Panc1 (cell line): ENCODE measurements around the gene GEN1. TPM values are rescaled to one million over a fixed set of nuclear protein-coding genes. Genes with fewer than 3 reads are reported as not detected.

ENCODE experiments used
- ATAC-seq: fragments of 200-7000 bp; cut with Tn5 transposase; 2 replicates; pipeline ENCODE4 v1.9.1; 2020; ENCODE audit warnings: mild to moderate bottlenecking, moderate library complexity
- BruUV-seq: library from RNA; stranded (reverse); fragments of 400-500 nt; replicated peaks from 2 replicates; lab custom pipeline; 2021; lab: Mats Ljungman, UMichigan
- CTCF ChIA-PET: fragments of 300-600 bp; sonication (Branson Sonifier 250); formaldehyde crosslinking; loops from one replicate; lab custom pipeline; 2022; ENCODE audit warnings: antibody characterized with exemption; lab: Charles Lee
- POLR2A ChIA-PET: fragments of 300-600 bp; sonication (Branson Sonifier 250); formaldehyde crosslinking; loops from one replicate; lab custom pipeline; 2022; ENCODE audit warnings: antibody characterized with exemption; lab: Charles Lee
- DNase-seq: peaks from one replicate; pipeline ENCODE4 v3.0.0-alpha.2; 2010; ENCODE audit warnings: low read depth, low spot score
- H3K27ac ChIP-seq: 2 replicates; pipeline ENCODE4 v1.5.1; 2011; ENCODE audit warnings: mild to moderate bottlenecking, low read length, inconsistent platforms
- H3K27me3 ChIP-seq: fragments of 200-500 bp; sonication (Bioruptor generic); 2 replicates; pipeline ENCODE4 v1.6.0; 2014; ENCODE audit warnings: low read length, inconsistent platforms; ENCODE audit not compliant: control insufficient read depth, insufficient read depth
- H3K36me3 ChIP-seq: fragments of 200-500 bp; sonication (Bioruptor generic); 2 replicates; pipeline ENCODE4 v1.5.1; 2014; ENCODE audit warnings: inconsistent platforms, mild to moderate bottlenecking, low read length, moderate library complexity; ENCODE audit not compliant: control insufficient read depth, insufficient read depth
- H3K4me1 ChIP-seq: 2 replicates; pipeline ENCODE4 v1.5.1; 2011; ENCODE audit warnings: inconsistent platforms, mild to moderate bottlenecking, low read length, moderate library complexity; ENCODE audit not compliant: control insufficient read depth, insufficient read depth
- H3K4me3 ChIP-seq, 2 experiments: 2 replicates each; pipeline ENCODE4 v1.5.1; 2011 to 2012; ENCODE audit warnings: low read depth in 2 of 2, low read length in 2 of 2, mild to moderate bottlenecking in 2 of 2, inconsistent platforms in 1 of 2, moderate library complexity in 1 of 2
- H3K9me3 ChIP-seq: fragments of 200-500 bp; sonication (Bioruptor generic); 2 replicates; pipeline ENCODE4 v1.5.1; 2014; ENCODE audit warnings: low read depth, mild to moderate bottlenecking, inconsistent platforms, low read length, moderate library complexity; ENCODE audit not compliant: control insufficient read depth, insufficient read depth
- CTCF ChIP-seq: fragments of 450-650 bp; IDR thresholded peaks from 2 replicates; pipeline ENCODE4 v1.5.1; 2017; ENCODE audit warnings: mild to moderate bottlenecking
- POLR2AphosphoS5 ChIP-seq: IDR thresholded peaks from 2 replicates; pipeline ENCODE4 v1.6.1; 2012; ENCODE audit warnings: mild to moderate bottlenecking, low read depth, low read length, moderate library complexity
- REST ChIP-seq, 2 experiments: IDR thresholded peaks; 2 replicates each; pipeline ENCODE4 v1.6.1; 2011 to 2012; ENCODE audit warnings: low read depth in 2 of 2, control low read depth in 1 of 2, low read length in 1 of 2, mild to moderate bottlenecking in 1 of 2, moderate library complexity in 1 of 2; ENCODE audit not compliant: insufficient read depth in 1 of 2
- SIN3A ChIP-seq: IDR thresholded peaks from 2 replicates; pipeline ENCODE4 v1.6.1; 2012; ENCODE audit warnings: low read depth, mild to moderate bottlenecking, low read length, moderate library complexity, borderline replicate concordance; ENCODE audit not compliant: insufficient read depth
- TCF7L2 ChIP-seq: IDR thresholded peaks from 2 replicates; pipeline ENCODE4 v1.6.1; 2011; ENCODE audit warnings: mild to moderate bottlenecking, low read depth, low read length, inconsistent platforms
- in situ Hi-C: cut with HindIII; loops from 2 replicates; pipeline ENCODE4 v1.10.0; 2016; ENCODE audit warnings: low sequenced_read_pairs, low pct_unique_long_range_greater_than_20kb
- intact Hi-C: fragments of 100-400 bp; cut with micrococcal nuclease; formaldehyde crosslinking; loops from one replicate; pipeline ENCODE4 v1.10.0; 2022; ENCODE audit not compliant: unreplicated experiment
- total RNA-seq: library from RNA; stranded (reverse); gene quantifications from one replicate; pipeline ENCODE4 v1.2.1, GENCODE V29; 2021; ENCODE audit not compliant: unreplicated experiment

GEN1 gene
- total RNA-seq, 1 experiment from 2014 or later, result 24.0 TPM

- CTCF ChIA-PET, result no interaction called here
- H3K4me3 ChIP-seq, result no peak overlapping the region
- no peak overlapping the region for H3K27ac ChIP-seq
- ATAC-seq (no peak), DNase-seq (no peak)
- H3K36me3 ChIP-seq, result peaks cover 46% of the 10 kb centered on the region
- H3K4me1 ChIP-seq, result no peaks in the 10 kb centered on the region
- intact Hi-C loops (no loop called here), in situ Hi-C loops (no loop called here)
- POLR2A ChIA-PET, result no interaction called here
- TF ChIP-seq SIN3A (no peak), CTCF (no peak), POLR2AphosphoS5 (no peak), REST (IDR thresholded peaks at IDR 0.05; ENCODE audit: insufficient read depth in 1 of 2, low read depth in 2 of 2, low read length in 1 of 2) (no peak), TCF7L2 (no peak)
- H3K9me3 ChIP-seq, result no peaks in the 10 kb centered on the region
- H3K27me3 ChIP-seq, result no peaks in the 10 kb centered on the region
- BruUV-seq, result no TSS peak
Measured at GRCh38 chr2:17768894-17769293, 15.0 kb downstream of the GEN1 start.

DNA sequence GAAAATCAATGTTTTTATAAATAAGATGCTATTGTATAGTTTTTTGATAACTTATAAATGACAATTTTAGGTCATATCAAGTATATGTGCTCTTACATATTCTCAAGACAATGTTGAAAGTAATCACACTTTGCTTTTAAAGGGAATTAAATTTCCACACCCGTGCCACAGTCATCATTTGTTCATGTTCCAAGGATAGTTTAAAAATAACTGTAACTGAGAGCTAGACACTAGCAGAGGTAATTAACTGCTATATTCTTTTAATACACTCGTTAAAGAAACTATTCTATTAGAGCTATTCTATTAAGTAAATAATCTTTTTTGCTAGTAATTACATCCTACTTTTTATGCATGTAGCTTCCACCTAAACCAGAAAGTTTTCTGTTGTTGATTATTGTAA, 18.0 kb downstream of the GEN1 start:
- CTCF ChIA-PET, result no interaction called here
- no peak overlapping the region for H3K27ac ChIP-seq
- H3K36me3 ChIP-seq, result peaks cover 53% of the 10 kb centered on the region

More for the DNA sequence above, 18.0 kb downstream of the GEN1 start:
- Histone ChIP-seq H3K4me3 (no peak overlapping the region), H3K27me3 (no peaks in the 10 kb centered on the region), H3K9me3 (no peaks in the 10 kb centered on the region), H3K4me1 (no peaks in the 10 kb centered on the region)
- in situ Hi-C loops (no loop called here), intact Hi-C loops (no loop called here)
- DNase-seq (no peak), ATAC-seq (no peak)
- TF ChIP-seq POLR2AphosphoS5 (no peak), CTCF (no peak), SIN3A (no peak), REST (IDR thresholded peaks at IDR 0.05; ENCODE audit: insufficient read depth in 1 of 2, low read depth in 2 of 2, low read length in 1 of 2) (no peak), TCF7L2 (no peak)
- POLR2A ChIA-PET, result interaction anchor here (0.6 kb wide), 1 partner anchor 150 kb away, joined by 6 read pairs; no protein-coding TSS in a partner anchor
- no TSS peak for BruUV-seq
